ENCODE measurements around the gene EFCAB6. TPM values are rescaled to one million over a fixed set of nuclear protein-coding genes. Genes with fewer than 3 reads are reported as not detected.

EFCAB6 gene
- total and polyA plus RNA-seq, 2 of the 13 experiments (the other 11 are each of a cell fraction or from before 2014, with no cell fraction given): not detected

DNA sequence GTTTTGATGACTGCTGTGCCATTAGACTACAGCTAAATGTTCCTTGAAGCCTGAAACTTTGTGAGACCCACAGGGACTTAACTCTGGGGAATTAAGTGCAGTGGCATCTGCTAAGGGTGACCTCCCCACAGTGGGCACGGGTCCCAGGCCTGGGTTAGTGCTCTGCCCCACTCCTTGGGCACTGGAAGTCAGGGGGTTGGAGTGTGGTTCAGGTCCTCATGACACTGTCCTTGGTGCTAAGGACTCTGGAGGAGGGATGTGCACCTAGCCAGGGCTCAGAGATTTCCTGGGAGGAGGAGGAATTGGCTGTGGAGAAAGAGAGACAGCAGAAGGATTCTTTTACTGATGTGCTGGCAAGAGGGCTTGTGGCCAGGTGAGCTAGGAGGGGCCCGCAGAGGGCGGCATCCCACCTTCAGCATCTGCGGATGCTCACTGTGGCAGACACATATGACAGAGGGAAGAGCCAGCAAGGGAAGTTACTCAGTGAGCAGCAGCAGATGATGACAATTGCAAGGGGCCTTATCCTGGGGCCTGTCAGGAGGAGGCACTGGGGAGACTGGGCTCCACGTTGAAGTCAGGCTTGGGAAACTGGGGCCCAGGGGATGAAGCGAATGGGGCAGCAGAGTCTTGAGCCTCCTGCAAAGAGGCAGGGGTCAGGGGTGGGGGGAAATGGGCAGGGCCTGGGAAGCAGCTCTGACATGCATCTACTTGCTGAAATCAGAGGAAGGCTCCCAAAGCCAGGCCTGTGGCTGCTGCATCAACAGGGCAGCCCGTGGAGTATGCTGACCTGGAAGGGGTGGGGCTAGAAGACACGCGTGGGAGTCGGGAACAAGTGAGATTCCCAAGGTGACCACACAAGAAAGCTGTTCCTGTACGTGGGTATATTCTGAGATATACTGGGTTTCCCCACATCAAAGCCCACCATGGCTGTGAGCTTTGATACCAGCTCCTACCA lies 256.3 kb downstream of the EFCAB6 start (continued):
- TF ChIP-seq, protein P1, sequence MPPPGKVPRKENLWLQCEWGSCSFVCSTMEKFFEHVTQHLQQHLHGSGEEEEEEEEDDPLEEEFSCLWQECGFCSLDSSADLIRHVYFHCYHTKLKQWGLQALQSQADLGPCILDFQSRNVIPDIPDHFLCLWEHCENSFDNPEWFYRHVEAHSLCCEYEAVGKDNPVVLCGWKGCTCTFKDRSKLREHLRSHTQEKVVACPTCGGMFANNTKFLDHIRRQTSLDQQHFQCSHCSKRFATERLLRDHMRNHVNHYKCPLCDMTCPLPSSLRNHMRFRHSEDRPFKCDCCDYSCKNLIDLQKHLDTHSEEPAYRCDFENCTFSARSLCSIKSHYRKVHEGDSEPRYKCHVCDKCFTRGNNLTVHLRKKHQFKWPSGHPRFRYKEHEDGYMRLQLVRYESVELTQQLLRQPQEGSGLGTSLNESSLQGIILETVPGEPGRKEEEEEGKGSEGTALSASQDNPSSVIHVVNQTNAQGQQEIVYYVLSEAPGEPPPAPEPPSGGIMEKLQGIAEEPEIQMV (CRISPR knock-in tag; IDR thresholded peaks at IDR 0.05; ENCODE audit: low read depth): no peak
- no peak for TF ChIP-seq FOXP1 (IDR thresholded peaks at IDR 0.05)
- TF ChIP-seq FOXP1 (CRISPR knock-in tag; IDR thresholded peaks at IDR 0.05): no peak
- TF ChIP-seq, protein P2, sequence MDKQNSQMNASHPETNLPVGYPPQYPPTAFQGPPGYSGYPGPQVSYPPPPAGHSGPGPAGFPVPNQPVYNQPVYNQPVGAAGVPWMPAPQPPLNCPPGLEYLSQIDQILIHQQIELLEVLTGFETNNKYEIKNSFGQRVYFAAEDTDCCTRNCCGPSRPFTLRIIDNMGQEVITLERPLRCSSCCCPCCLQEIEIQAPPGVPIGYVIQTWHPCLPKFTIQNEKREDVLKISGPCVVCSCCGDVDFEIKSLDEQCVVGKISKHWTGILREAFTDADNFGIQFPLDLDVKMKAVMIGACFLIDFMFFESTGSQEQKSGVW (CRISPR knock-in tag; IDR thresholded peaks at IDR 0.05; ENCODE audit: borderline replicate concordance): no peak

DNA sequence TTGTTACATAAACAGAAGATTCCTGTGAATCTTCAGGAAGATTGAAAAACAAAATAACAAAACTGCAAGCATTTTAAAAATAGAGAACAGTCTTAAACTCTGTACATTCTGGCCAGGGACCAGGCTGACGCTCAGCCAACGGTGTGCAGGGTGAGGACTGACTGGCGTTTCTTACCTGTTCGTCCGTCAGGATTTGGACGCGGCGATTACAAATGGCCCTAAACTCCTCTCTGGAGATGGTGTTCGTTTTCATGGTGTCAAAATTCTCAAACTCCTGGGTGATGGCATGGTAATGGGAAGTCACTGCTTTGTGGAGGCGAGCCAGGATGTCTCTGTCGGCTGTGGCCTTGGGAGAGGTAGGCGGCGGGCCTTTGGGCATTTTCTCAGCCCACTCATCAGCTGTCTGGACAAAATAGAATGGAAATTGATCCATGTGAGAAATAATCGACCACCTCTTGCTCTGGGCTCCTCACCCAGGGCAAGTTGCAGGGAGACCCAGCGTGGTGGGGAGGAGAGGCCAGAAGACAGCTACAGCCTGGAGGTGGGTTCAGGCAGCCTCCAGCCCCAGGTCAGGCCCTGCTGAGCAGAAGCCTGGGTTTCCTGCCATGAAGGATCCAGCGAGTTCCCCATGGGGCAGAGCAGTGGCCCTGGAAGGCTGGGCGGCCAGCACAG lies 257.3 kb downstream of the EFCAB6 start:
- Histone ChIP-seq H3K79me2 (ENCODE audit: insufficient read depth, low read length) (no peaks in the 10 kb centered on the region), H2AFZ (ENCODE audit: low read length) (no peak overlapping the region), H3K4me2 (ENCODE audit: low read depth, low read length) (no peak overlapping the region), H3K36me3 (replicated peaks in 1 of 2; ENCODE audit: control insufficient read depth in 1 of 2, insufficient read depth in 2 of 2, low read length in 2 of 2) (no peaks in the 10 kb centered on the region), H3K4me1 (ENCODE audit: insufficient read depth, low read length) (no peaks in the 10 kb centered on the region), H3K27me3 (ENCODE audit: control insufficient read depth in 1 of 2, insufficient read depth in 2 of 2, low read length in 2 of 2) (no peaks in the 10 kb centered on the region; a peak in 1 of 5 replicates), H3K9me3 (ENCODE audit: low read length) (peaks cover 6% of the 10 kb centered on the region), H3K27ac (ENCODE audit: extremely low read length, insufficient read depth, low read length) (no peak overlapping the region), H3K9ac (ENCODE audit: insufficient read depth, low read depth, low read length) (no peak overlapping the region), H3K4me3 (replicated peaks in 1 of 3; ENCODE audit: insufficient read depth in 1 of 3, low read depth in 2 of 3, low read length in 3 of 3) (no peak overlapping the region), H4K20me1 (ENCODE audit: insufficient read depth, low read length) (no peaks in the 10 kb centered on the region)
- ATAC-seq (no peak), FAIRE-seq (no peak), DNase-seq (ENCODE audit: low spot score) (no peak)
- intact Hi-C loops (cut with micrococcal nuclease; ENCODE audit: unreplicated experiment): no loop called here
- 49% methylated on average over 4 of the region's 17 CpGs for WGBS (ENCODE audit: low lambda C conversion rate)
- in situ Hi-C loops (cut with HindIII; ENCODE audit: extremely low pct_ligation_motif_present, low pct_unique_long_range_greater_than_20kb): no loop called here
- ChIA-PET POLR2A (no interaction called here), CTCF (ENCODE audit: low intra/inter-chr PET ratio, low total read pairs) (no interaction called here)
- TF ChIP-seq ZNF263 (CRISPR knock-in tag; IDR thresholded peaks at IDR 0.05): no peak
- TF ChIP-seq, protein P2 (CRISPR knock-in tag; IDR thresholded peaks at IDR 0.05; ENCODE audit: borderline replicate concordance): no peak
- no peak for TF ChIP-seq CBX5 (CRISPR knock-in tag; IDR thresholded peaks at IDR 0.05; ENCODE audit: borderline replicate concordance)
- no peak for TF ChIP-seq MTA3 (CRISPR knock-in tag; IDR thresholded peaks at IDR 0.05)
- no peak for TF ChIP-seq CHD4 (IDR thresholded peaks at IDR 0.05; ENCODE audit: borderline replicate concordance, low read length)
- no peak for TF ChIP-seq RNF2 (conservative IDR thresholded peaks at IDR 0.05; ENCODE audit: low read depth)
- TF ChIP-seq TOPORS (CRISPR knock-in tag; IDR thresholded peaks at IDR 0.05): no peak
- no peak for TF ChIP-seq ZNF431 (CRISPR knock-in tag; IDR thresholded peaks at IDR 0.05; ENCODE audit: borderline replicate concordance, low read depth)
- TF ChIP-seq, protein P3, sequence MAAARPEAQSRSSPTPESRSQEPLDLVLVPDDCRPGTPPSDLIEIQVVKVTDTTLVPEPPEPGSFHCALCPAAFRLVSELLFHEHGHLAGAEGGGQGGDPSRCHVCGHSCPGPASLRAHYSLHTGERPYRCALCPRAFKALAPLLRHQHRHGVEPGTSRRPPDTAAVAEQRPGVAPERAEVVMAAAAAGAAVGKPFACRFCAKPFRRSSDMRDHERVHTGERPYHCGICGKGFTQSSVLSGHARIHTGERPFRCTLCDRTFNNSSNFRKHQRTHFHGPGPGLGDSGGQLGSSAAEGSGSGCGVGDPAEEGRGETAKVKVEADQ (CRISPR knock-in tag; IDR thresholded peaks at IDR 0.05; ENCODE audit: borderline replicate concordance): no peak
- no peak for TF ChIP-seq MTA1 (CRISPR knock-in tag; IDR thresholded peaks at IDR 0.05; ENCODE audit: borderline replicate concordance)
- TF ChIP-seq ZNF543 (CRISPR knock-in tag; IDR thresholded peaks at IDR 0.05): no peak
- no peak for TF ChIP-seq MAFK (conservative IDR thresholded peaks at IDR 0.05 in 1 of 2, IDR thresholded peaks at IDR 0.05 in 1 of 2; ENCODE audit: low read length in 2 of 2)
- TF ChIP-seq MIXL1 (CRISPR knock-in tag; IDR thresholded peaks at IDR 0.05): no peak
- no peak for TF ChIP-seq ZNF747 (CRISPR knock-in tag; IDR thresholded peaks at IDR 0.05; ENCODE audit: borderline replicate concordance)
- no peak for TF ChIP-seq ZNF354B (CRISPR knock-in tag; IDR thresholded peaks at IDR 0.05)
- TF ChIP-seq NCOR1 (IDR thresholded peaks at IDR 0.05; ENCODE audit: borderline replicate concordance, low read length): no peak
- no TSS peak for BruUV-seq (replicated peaks)

All from HepG2 (cell line).